IMR-90 (cell line): Measurements from ENCODE around the gene MSI2. TPM values are rescaled to one million over a fixed set of nuclear protein-coding genes. Genes with fewer than 3 reads are reported as not detected.

ENCODE experiments used
- ATAC-seq: fragments of 200-7000 bp; cut with Tn5 transposase; 2 replicates; pipeline ENCODE4 v1.9.1; 2020; ENCODE audit warnings: low read depth, mild to moderate bottlenecking, moderate library complexity
- BruUV-seq: library from RNA; stranded (reverse); fragments of 400-500 nt; replicated peaks from 2 replicates; lab custom pipeline; 2021; lab: Mats Ljungman, UMichigan
- CTCF ChIA-PET: fragments of 300-600 bp; formaldehyde crosslinking; extraction: SDS; loops from one replicate; lab custom pipeline; 2021; ENCODE audit warnings: antibody characterized with exemption; lab: Yijun Ruan, JAX
- POLR2A ChIA-PET: fragments of 300-600 bp; sonication (Branson Sonifier 250); formaldehyde crosslinking; loops from one replicate; lab custom pipeline; 2022; ENCODE audit warnings: antibody characterized with exemption; ENCODE audit not compliant: unreplicated experiment; lab: Charles Lee
- DNase-seq: peaks from one replicate; pipeline ENCODE4 v3.0.0; 2013
- H2AFZ ChIP-seq: replicated peaks from 2 replicates; pipeline ENCODE3; 2013; ENCODE audit warnings: low read length, mild to moderate bottlenecking; ENCODE audit not compliant: poor library complexity
- H2AK5ac ChIP-seq: 2 replicates; pipeline ENCODE4 v1.6.1; 2013; ENCODE audit warnings: low read depth, low read length, inconsistent platforms
- H2AK9ac ChIP-seq: replicated peaks from 2 replicates; pipeline ENCODE3; 2013; ENCODE audit warnings: mild to moderate bottlenecking, low read depth, low read length, moderate library complexity; ENCODE audit not compliant: poor library complexity
- H2BK120ac ChIP-seq: 2 replicates; pipeline ENCODE4 v1.6.1; 2013; ENCODE audit warnings: low read depth, low read length, inconsistent platforms
- H2BK15ac ChIP-seq: 3 replicates; pipeline ENCODE4 v1.6.1; 2013; ENCODE audit warnings: low read depth, low read length, inconsistent platforms
- H2BK20ac ChIP-seq: 2 replicates; pipeline ENCODE4 v1.6.1; 2013; ENCODE audit warnings: low read depth, mild to moderate bottlenecking, inconsistent platforms, low read length, moderate library complexity
- H2BK5ac ChIP-seq: 2 replicates; pipeline ENCODE4 v1.6.1; 2013; ENCODE audit warnings: mild to moderate bottlenecking, low read depth, low read length, inconsistent platforms; ENCODE audit not compliant: poor library complexity, severe bottlenecking
- H3K14ac ChIP-seq: replicated peaks from 2 replicates; pipeline ENCODE4 v1.6.1; 2013; ENCODE audit warnings: low read depth, low read length, inconsistent platforms
- H3K18ac ChIP-seq: 2 replicates; pipeline ENCODE4 v1.6.1; 2013; ENCODE audit warnings: low read depth, low read length, control low read depth
- H3K23ac ChIP-seq: 2 replicates; pipeline ENCODE4 v1.6.1; 2013; ENCODE audit warnings: low read depth, low read length, inconsistent platforms
- H3K27ac ChIP-seq: 2 replicates; pipeline ENCODE4 v1.5.1; 2013; ENCODE audit warnings: mild to moderate bottlenecking, control low read depth, low read length; ENCODE audit not compliant: insufficient read depth
- H3K27me3 ChIP-seq: 2 replicates; pipeline ENCODE4 v1.6.1; 2013; ENCODE audit warnings: low read length; ENCODE audit not compliant: control insufficient read depth, insufficient read depth
- H3K36me3 ChIP-seq: 2 replicates; pipeline ENCODE4 v1.6.1; 2013; ENCODE audit warnings: low read length, mixed read lengths; ENCODE audit not compliant: control insufficient read depth, insufficient read depth
- H3K4ac ChIP-seq: 2 replicates; pipeline ENCODE4 v1.6.1; 2013; ENCODE audit warnings: low read depth, low read length, inconsistent platforms
- H3K4me1 ChIP-seq: 2 replicates; pipeline ENCODE4 v1.6.1; 2013; ENCODE audit warnings: low read length, mixed read lengths; ENCODE audit not compliant: control insufficient read depth, insufficient read depth
- H3K4me2 ChIP-seq: 2 replicates; pipeline ENCODE4 v1.6.1; 2013; ENCODE audit warnings: low read depth, mild to moderate bottlenecking, control low read depth, low read length, moderate library complexity
- H3K4me3 ChIP-seq: 2 replicates; pipeline ENCODE4 v1.5.1; 2013; ENCODE audit warnings: low read depth, mild to moderate bottlenecking, control low read depth, low read length, moderate library complexity; ENCODE audit not compliant: insufficient read depth
- H3K56ac ChIP-seq: 2 replicates; pipeline ENCODE4 v1.6.1; 2013; ENCODE audit warnings: low read length, inconsistent platforms; ENCODE audit not compliant: insufficient read depth; ENCODE audit errors: extremely low read depth
- H3K79me1 ChIP-seq, 2 experiments: 2 replicates each; pipeline ENCODE4 v1.6.1; 2013; ENCODE audit warnings: low read length in 2 of 2, inconsistent platforms in 1 of 2, low read depth in 1 of 2
- H3K9ac ChIP-seq: 2 replicates; pipeline ENCODE4 v1.6.1; 2013; ENCODE audit warnings: low read depth, low read length, control low read depth
- H3K9me1 ChIP-seq: 2 replicates; pipeline ENCODE4 v1.6.1; 2013; ENCODE audit warnings: low read length, inconsistent platforms; ENCODE audit not compliant: insufficient read depth
- H3K9me3 ChIP-seq: 2 replicates; pipeline ENCODE4 v1.6.1; 2013; ENCODE audit warnings: low read length; ENCODE audit not compliant: control insufficient read depth, insufficient read depth
- H4K20me1 ChIP-seq: 2 replicates; pipeline ENCODE4 v1.6.1; 2013; ENCODE audit warnings: low read length, inconsistent platforms; ENCODE audit not compliant: insufficient read depth
- H4K5ac ChIP-seq: 2 replicates; pipeline ENCODE4 v1.6.1; 2013; ENCODE audit warnings: mild to moderate bottlenecking, low read depth, low read length, control low read depth
- H4K8ac ChIP-seq, 2 experiments: 2 replicates each; pipeline ENCODE4 v1.6.1; 2013; ENCODE audit warnings: low read depth in 2 of 2, low read length in 2 of 2, control low read depth in 1 of 2, inconsistent platforms in 1 of 2
- H4K91ac ChIP-seq: 2 replicates; pipeline ENCODE4 v1.6.1; 2013; ENCODE audit warnings: low read depth, low read length, inconsistent platforms; ENCODE audit not compliant: insufficient read depth
- BHLHE40 ChIP-seq: fragments of 150-350 bp; IDR thresholded peaks from 2 replicates; pipeline ENCODE4 v1.6.1; 2016; ENCODE audit warnings: mild to moderate bottlenecking, low read depth, low read length
- CEBPB ChIP-seq: IDR thresholded peaks from 2 replicates; pipeline ENCODE4 v1.6.1; 2012; ENCODE audit warnings: low read depth, low read length, improper control_type of control experiment
- CHD1 ChIP-seq: IDR thresholded peaks from 2 replicates; pipeline ENCODE4 v1.6.1; 2012; ENCODE audit warnings: low read depth, low read length, improper control_type of control experiment
- MAZ ChIP-seq: IDR thresholded peaks from 2 replicates; pipeline ENCODE4 v1.6.1; 2012; ENCODE audit warnings: low read depth, mild to moderate bottlenecking, low read length, improper control_type of control experiment, moderate library complexity, borderline replicate concordance
- MXI1 ChIP-seq: IDR thresholded peaks from 2 replicates; pipeline ENCODE4 v1.6.1; 2012; ENCODE audit warnings: low read depth, mild to moderate bottlenecking, low read length, moderate library complexity, borderline replicate concordance
- NFE2L2 ChIP-seq: fragments of 150-350 bp; IDR thresholded peaks from 2 replicates; pipeline ENCODE4 v1.6.1; 2016; ENCODE audit warnings: low read depth, mild to moderate bottlenecking, low read length
- POLR2A ChIP-seq: IDR thresholded peaks from 2 replicates; pipeline ENCODE4 v1.6.1; 2012; ENCODE audit warnings: mild to moderate bottlenecking, low read depth, low read length
- RAD21 ChIP-seq: IDR thresholded peaks from 2 replicates; pipeline ENCODE4 v1.6.1; 2012; ENCODE audit warnings: low read length, improper control_type of control experiment
- RFX5 ChIP-seq: IDR thresholded peaks from 2 replicates; pipeline ENCODE4 v1.8.0; 2012; ENCODE audit warnings: low read depth, mild to moderate bottlenecking, low read length, moderate library complexity
- WGBS, 2 experiments: methylation state at CpG; one replicate each; pipeline versions ENCODE4 v1.1.5 to v1.1.7; 2013; ENCODE audit warnings: missing lambda C conversion rate in 2 of 2; ENCODE audit not compliant: insufficient read length in 1 of 2; ENCODE audit errors: extremely low coverage in 2 of 2; 5-methylcytosine and 5-hydroxymethylcytosine counted together
- dilution Hi-C: fragments of 300-500 bp; cut with HindIII; formaldehyde crosslinking; loops from one replicate; pipeline ENCODE4 v1.14.3; 2018; ENCODE audit warnings: low sequenced_read_pairs; ENCODE audit not compliant: unreplicated experiment
- in situ Hi-C: fragments of 300-500 bp; cut with MboI; formaldehyde crosslinking; loops from 3 replicates; pipeline ENCODE4 v1.14.3; 2019; ENCODE audit warnings: low sequenced_read_pairs, inconsistent platforms, mixed read lengths
- intact Hi-C: fragments of 100-400 bp; cut with micrococcal nuclease; formaldehyde crosslinking; loops from 2 replicates; pipeline ENCODE4 v1.10.0; 2022
- polyA plus RNA-seq, 3 experiments: library from polyadenylated mRNA; depleted of rRNA; stranded (reverse); fragments of >200 nt; gene quantifications; 2 replicates each; pipeline ENCODE4 v1.2.3, GENCODE V29; 2012; ENCODE audit warnings: low replicate concordance in 1 of 3
- total RNA-seq: library from RNA; depleted of rRNA; stranded (reverse); fragments of >200 nt; gene quantifications from 2 replicates; pipeline ENCODE4 v1.2.3, GENCODE V29; 2012
- TF ChIP-seq, protein P1 (sequence below): conservative IDR thresholded peaks from 2 replicates; pipeline ENCODE4 v1.5.1; 2012; ENCODE audit warnings: mild to moderate bottlenecking, low read depth, low read length, improper control_type of control experiment

Gene MSI2
- total and polyA plus RNA-seq, 2 of the 4 experiments (the other 2 are of a cell fraction): 13.0 to 16.0 TPM

DNA sequence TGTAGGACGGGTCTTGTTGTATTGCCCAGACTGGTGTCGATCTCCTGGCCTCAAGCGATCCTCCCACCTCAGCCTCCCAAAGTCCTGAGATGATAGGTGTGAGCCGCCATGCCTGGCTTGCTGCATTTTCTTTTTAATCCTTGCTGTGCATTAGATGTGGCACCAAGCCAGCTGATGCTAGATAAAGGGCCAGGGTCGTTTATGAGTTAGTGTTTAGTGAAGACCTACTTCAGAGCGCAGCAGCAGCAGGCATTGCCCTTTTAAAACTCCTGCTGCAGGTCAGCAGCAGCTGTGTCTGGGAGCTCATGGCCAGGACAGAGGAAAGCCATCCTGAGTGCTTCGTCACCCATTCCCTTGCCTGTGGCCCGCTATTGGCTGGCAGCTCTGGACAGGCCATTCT lies 251.5 kb downstream of the MSI2 start:
- no peak overlapping the region for H3K14ac ChIP-seq
- H3K4me1 ChIP-seq: peaks cover 2% of the 10 kb centered on the region; the same call in 1 of the 2 replicates
- H3K9me3 ChIP-seq: no peaks in the 10 kb centered on the region
- no peak overlapping the region for H3K4me3 ChIP-seq
- no peak overlapping the region for H2BK15ac ChIP-seq
- H2AK9ac ChIP-seq: no peak overlapping the region
- TF ChIP-seq NFE2L2: no peak
- TF ChIP-seq POLR2A: no peak
- no peak for TF ChIP-seq RFX5
- TF ChIP-seq MXI1: no peak
- TF ChIP-seq CEBPB: no peak
- TF ChIP-seq CHD1: no peak
- no peak for TF ChIP-seq RAD21
- TF ChIP-seq, protein P1, sequence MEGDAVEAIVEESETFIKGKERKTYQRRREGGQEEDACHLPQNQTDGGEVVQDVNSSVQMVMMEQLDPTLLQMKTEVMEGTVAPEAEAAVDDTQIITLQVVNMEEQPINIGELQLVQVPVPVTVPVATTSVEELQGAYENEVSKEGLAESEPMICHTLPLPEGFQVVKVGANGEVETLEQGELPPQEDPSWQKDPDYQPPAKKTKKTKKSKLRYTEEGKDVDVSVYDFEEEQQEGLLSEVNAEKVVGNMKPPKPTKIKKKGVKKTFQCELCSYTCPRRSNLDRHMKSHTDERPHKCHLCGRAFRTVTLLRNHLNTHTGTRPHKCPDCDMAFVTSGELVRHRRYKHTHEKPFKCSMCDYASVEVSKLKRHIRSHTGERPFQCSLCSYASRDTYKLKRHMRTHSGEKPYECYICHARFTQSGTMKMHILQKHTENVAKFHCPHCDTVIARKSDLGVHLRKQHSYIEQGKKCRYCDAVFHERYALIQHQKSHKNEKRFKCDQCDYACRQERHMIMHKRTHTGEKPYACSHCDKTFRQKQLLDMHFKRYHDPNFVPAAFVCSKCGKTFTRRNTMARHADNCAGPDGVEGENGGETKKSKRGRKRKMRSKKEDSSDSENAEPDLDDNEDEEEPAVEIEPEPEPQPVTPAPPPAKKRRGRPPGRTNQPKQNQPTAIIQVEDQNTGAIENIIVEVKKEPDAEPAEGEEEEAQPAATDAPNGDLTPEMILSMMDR: no peak
- no peak for TF ChIP-seq MAZ
- TF ChIP-seq BHLHE40: no peak
- H3K36me3 ChIP-seq: no peaks in the 10 kb centered on the region
- DNase-seq (no peak), ATAC-seq (no peak)
- no peak overlapping the region for H2BK20ac ChIP-seq
- H3K9ac ChIP-seq: no peak overlapping the region
- H2BK120ac ChIP-seq: no peak overlapping the region
- H3K27ac ChIP-seq: no peak overlapping the region
- no peak overlapping the region for H2AFZ ChIP-seq
- H3K9me1 ChIP-seq: 0 out of 2 replicates have a peak, but pooled peaks cover 2% of the 10 kb centered on the region
- CTCF ChIA-PET: no interaction called here
- H4K8ac ChIP-seq: no peak overlapping the region
- no peak overlapping the region for H3K56ac ChIP-seq
- H3K79me1 ChIP-seq: peaks cover 0 to 3% of the 10 kb centered on the region in 2 experiments; a peak in 2 of 4 replicates
- H4K91ac ChIP-seq: no peak overlapping the region
- POLR2A ChIA-PET: no interaction called here
- H3K4me2 ChIP-seq: no peak overlapping the region
- intact Hi-C loops: no loop called here
- H3K23ac ChIP-seq: no peak overlapping the region
- no peak overlapping the region for H2AK5ac ChIP-seq
- in situ Hi-C loops: no loop called here
- dilution Hi-C loops: no loop called here
- H3K18ac ChIP-seq: no peak overlapping the region
- H3K4ac ChIP-seq: no peak overlapping the region
- H3K27me3 ChIP-seq: no peaks in the 10 kb centered on the region
- H2BK5ac ChIP-seq: no peak overlapping the region
- no TSS peak for BruUV-seq
- 70% methylated on average over 2 of the region's 8 CpGs; no CpG with 5 or more reads in 1 of the 2 experiments for WGBS, 2 experiments
- no peaks in the 10 kb centered on the region for H4K20me1 ChIP-seq
- no peak overlapping the region for H4K5ac ChIP-seq
